WERI-Rb-1 (cell line): ENCODE data around the gene EDARADD.

ENCODE experiments used
- DNase-seq: peaks from one replicate; pipeline ENCODE4 v3.0.0-alpha.2; 2020
- H3K27ac ChIP-seq: fragments of 250-450 bp; sonication (Bioruptor Pico); 2 replicates; pipeline ENCODE4 v1.5.1; 2020; ENCODE audit warnings: mild to moderate bottlenecking, moderate library complexity
- H3K27me3 ChIP-seq: fragments of 250-450 bp; sonication (Bioruptor Pico); 2 replicates; pipeline ENCODE4 v1.5.1; 2021; ENCODE audit warnings: mild to moderate bottlenecking, low read depth, moderate library complexity; ENCODE audit not compliant: insufficient read depth, severe bottlenecking
- H3K36me3 ChIP-seq: fragments of 250-450 bp; sonication (Bioruptor Pico); 2 replicates; pipeline ENCODE4 v1.5.1; 2020; ENCODE audit warnings: mild to moderate bottlenecking, moderate library complexity
- H3K4me3 ChIP-seq: 2 replicates; pipeline ENCODE4 v1.5.1; 2011; ENCODE audit warnings: low read depth, mild to moderate bottlenecking, control low read depth, low read length
- H3K9me3 ChIP-seq: fragments of 250-450 bp; sonication (Bioruptor Pico); 2 replicates; pipeline ENCODE4 v1.5.1; 2021; ENCODE audit warnings: mild to moderate bottlenecking, moderate library complexity; ENCODE audit not compliant: severe bottlenecking
- TF ChIP-seq, protein P1 (sequence below): IDR thresholded peaks from 2 replicates; pipeline ENCODE4 v1.5.1; 2011; ENCODE audit warnings: low read depth, mild to moderate bottlenecking, control low read depth, inconsistent platforms, low read length

Gene EDARADD

DNA sequence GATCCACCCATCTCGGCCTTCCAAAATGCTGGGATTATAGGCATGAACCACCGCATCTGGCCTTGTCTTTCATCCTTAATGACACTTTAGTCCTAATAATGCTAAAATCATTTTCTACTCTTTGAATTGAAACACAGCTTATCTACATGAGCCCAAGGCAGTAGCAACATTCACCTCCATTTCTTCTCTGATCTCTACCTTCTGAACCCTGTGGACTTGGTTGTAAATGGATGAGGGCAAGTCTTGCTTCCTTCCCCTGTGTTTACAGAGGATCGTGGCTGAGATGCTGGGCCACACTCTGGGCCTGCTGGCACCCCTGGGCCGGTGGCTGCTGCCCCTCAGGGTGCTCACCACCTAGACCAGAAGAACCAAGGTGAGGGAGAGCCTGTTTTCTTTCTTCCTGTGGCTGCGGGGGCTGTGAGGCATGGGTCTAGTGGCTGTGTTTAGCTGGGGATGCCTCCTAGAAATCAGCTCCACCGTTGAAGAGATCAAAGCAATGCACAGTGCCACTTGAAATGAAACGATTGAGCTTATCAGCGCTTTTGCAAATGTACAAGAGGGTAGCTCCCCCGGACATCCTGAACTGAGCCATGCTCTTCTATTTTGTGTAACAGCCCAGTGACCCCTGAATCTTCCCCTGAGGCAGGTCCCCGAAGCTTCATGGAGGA lies 97.5 kb downstream of the EDARADD start:
- Histone ChIP-seq H3K27ac (no peak overlapping the region), H3K27me3 (no peaks in the 10 kb centered on the region), H3K36me3 (no peaks in the 10 kb centered on the region), H3K4me3 (no peak overlapping the region), H3K9me3 (no peaks in the 10 kb centered on the region)
- DNase-seq: no peak
- TF ChIP-seq, protein P1, sequence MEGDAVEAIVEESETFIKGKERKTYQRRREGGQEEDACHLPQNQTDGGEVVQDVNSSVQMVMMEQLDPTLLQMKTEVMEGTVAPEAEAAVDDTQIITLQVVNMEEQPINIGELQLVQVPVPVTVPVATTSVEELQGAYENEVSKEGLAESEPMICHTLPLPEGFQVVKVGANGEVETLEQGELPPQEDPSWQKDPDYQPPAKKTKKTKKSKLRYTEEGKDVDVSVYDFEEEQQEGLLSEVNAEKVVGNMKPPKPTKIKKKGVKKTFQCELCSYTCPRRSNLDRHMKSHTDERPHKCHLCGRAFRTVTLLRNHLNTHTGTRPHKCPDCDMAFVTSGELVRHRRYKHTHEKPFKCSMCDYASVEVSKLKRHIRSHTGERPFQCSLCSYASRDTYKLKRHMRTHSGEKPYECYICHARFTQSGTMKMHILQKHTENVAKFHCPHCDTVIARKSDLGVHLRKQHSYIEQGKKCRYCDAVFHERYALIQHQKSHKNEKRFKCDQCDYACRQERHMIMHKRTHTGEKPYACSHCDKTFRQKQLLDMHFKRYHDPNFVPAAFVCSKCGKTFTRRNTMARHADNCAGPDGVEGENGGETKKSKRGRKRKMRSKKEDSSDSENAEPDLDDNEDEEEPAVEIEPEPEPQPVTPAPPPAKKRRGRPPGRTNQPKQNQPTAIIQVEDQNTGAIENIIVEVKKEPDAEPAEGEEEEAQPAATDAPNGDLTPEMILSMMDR: no peak

DNA sequence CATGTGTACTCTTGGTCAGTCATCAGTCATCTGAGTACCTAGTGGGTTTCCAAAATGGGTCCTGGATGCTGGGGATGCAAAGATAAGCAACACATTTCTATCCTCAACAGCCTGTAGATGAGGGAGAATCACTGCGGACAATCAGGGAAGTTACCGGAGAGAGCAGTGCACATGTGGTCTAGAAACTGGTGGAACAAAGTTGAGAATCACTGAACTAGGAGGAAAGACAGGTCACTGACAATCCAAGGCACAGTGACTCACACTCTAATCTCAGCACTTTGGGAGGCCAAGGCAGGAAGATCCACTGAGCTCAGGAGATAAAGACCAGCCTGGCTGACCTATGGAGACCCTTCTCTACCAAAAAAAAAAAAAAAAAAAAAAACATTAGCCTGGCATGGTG lies 98.3 kb downstream of the EDARADD start:
- Histone ChIP-seq H3K27ac (no peak overlapping the region), H3K27me3 (no peaks in the 10 kb centered on the region), H3K9me3 (no peaks in the 10 kb centered on the region), H3K36me3 (no peaks in the 10 kb centered on the region), H3K4me3 (no peak overlapping the region)
- DNase-seq: no peak
- TF ChIP-seq, protein P1: no peak

DNA sequence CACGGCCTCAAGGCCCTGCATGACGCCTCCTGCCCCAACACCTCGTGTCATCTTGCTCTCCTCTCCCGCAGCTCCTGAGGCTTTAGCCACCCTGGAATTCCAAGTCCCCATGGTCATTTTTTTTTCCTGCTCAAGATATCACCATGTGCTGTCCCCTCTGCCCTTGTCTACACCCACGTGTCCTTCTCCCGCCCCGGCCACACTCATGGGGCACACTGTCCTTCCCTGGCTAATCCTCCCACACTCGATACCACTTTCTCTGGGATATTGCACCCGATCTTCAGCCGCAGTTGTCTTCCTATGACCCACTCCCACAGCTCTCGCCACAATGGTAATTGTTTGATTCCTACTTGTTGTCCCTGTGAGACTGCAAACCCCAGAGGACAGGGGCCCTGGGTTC lies 100.0 kb downstream of the EDARADD start:
- no peak for DNase-seq
- Histone ChIP-seq H3K27ac (no peak overlapping the region), H3K4me3 (no peak overlapping the region), H3K27me3 (no peaks in the 10 kb centered on the region), H3K36me3 (no peaks in the 10 kb centered on the region), H3K9me3 (no peaks in the 10 kb centered on the region)
- TF ChIP-seq, protein P1: no peak

DNA sequence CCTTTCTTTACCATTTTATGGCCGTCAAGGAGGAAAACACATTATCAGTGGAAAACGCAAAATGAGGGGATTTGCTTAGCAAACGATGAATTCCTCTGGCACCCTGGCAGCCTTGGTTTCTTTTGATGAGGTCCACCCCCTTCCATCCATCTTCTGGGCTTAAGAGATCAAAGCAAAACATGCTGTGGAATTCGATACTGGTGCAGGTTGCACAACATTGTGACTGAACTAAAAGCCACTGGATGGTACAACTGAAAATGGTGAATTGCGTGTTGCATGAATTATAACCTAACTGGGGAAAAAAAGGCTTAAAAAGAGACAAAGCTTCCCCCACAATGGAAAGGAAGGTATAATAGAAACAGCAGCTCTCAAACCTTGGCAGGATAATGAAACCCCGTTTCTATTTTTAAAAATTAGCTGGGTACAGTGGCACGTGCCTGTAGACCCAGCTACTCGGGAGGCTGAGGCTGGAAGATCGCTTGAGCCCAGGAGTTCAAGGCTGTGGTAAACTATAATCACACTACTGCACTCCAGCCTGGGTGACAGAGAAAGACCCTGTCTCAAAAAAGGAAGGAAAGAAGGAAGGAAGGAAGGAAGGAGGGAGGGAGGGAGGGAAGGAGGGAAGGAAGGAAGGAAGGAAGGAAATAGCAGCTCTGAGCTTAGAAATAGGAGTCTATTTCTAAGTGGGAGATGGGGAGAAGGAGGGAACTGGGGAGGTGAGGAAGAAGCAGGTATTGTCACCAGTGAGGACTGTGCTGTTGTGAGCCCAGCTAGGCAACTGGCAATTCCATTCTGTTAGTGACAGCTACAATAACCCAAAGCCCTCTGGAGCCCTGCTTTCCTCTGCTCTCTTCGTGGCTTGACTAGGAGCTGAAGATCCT lies 100.7 kb downstream of the EDARADD start:
- H3K36me3 ChIP-seq: no peaks in the 10 kb centered on the region
- no peak for DNase-seq
- no peaks in the 10 kb centered on the region for H3K9me3 ChIP-seq
- no peaks in the 10 kb centered on the region for H3K27me3 ChIP-seq
- TF ChIP-seq, protein P1: no peak
- H3K27ac ChIP-seq: no peak overlapping the region
- H3K4me3 ChIP-seq: no peak overlapping the region

DNA sequence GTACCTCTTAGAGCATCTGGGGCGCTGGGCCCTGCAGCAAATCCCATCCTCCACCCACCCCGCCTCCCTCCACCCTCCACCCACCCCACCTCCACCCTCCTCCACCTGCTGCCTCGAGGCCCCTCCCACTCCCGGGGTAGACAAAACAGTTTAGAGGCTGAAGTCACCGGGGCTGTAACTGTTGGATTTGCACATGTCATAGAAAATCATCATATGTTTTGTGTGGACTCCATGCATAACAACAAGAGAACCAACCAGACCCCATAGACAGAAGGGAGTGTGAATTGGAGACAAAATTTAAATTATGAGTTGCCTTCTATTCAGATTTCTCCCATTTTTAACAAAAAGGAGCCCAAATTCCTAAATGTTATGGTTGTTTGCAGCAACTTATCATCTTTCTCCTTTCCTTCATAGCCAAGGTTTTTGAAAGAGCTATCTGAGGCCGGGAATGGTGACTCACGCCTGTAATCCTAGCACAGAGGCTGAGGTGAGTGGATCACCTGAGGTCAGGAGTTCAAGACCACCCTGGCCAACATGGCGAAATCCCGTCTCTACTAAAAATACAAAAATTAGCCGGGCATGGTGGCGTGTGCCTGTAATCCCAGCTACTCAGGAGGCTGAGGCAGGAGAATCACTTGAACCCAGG lies 101.5 kb downstream of the EDARADD start:
- peak; percentile 66 for DNase-seq
- H3K27me3 ChIP-seq: no peaks in the 10 kb centered on the region
- no peaks in the 10 kb centered on the region for H3K36me3 ChIP-seq
- no peak overlapping the region for H3K27ac ChIP-seq
- H3K9me3 ChIP-seq: no peaks in the 10 kb centered on the region
- TF ChIP-seq, protein P1: no peak
- H3K4me3 ChIP-seq: no peak overlapping the region
